ENCODE measurements around the gene CCDC88B. TPM values are rescaled to one million over a fixed set of nuclear protein-coding genes. Genes with fewer than 3 reads are reported as not detected.

The CCDC88B gene
- total and polyA plus RNA-seq, 9 of the 15 experiments (the other 6 are each of a cell fraction or from before 2014, with no cell fraction given): 0.13 to 18.1 (median 7.9) TPM

DNA sequence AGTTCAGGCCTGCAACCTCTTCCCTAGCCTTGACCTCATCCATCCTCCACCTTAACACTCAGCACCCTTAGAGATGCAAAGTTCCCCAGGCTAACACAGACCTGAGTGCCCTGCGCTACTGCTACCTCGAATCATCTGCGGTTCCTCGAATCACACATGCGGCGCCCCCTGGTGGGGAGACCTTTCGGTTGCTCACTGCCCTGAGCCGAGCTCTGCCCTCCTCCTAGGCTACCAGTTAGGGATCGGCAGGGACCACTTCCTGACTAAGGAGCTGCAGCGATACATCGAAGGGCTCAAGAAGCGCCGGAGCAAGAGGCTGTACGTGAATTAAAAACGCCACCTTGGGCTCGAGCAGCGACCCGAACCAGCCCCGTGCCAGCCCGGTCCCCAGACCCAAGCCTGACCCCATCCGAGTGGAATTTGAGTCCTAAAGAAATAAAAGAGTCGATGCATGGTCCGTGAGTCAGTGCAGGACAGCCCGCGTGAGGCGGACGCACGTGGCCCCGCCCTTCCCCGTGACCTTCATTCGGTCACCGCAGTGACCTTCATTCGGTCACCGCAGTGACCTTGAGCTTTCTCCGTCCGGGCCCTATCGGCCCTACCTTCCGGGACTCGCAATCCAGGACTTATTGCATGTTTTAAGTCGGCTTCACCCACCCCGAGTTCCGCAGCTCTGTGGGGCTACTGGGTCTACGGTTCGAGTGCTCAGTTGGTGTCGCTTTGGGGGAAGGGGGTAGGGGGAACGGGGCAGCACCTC, 35.5 kb upstream of the CCDC88B start:
- H3K4me1 ChIP-seq (replicated peaks in 1 of 2; ENCODE audit: control insufficient read depth in 2 of 2, insufficient read depth in 2 of 2, low read length in 2 of 2): peaks cover 32 to 53% of the 10 kb centered on the region in 2 experiments
- ChIA-PET CTCF (ENCODE audit: low intra/inter-chr PET ratio) (interaction anchor here (1.4 kb wide), 1 partner anchor 100 kb away, joined by 10 read pairs; no protein-coding TSS in a partner anchor), POLR2A (interaction anchor here (0.5 to 5.8 kb wide), 18 partner anchors 13 to 1195 kb away, joined by 3 to 68 read pairs (median 4); partner anchors contain the start of genes BAD, FERMT3, NUDT22 and PPP1R14B)
- BruUV-seq (replicated peaks): TSS peak; percentile 97
- H3K27me3 ChIP-seq (ENCODE audit: control insufficient read depth in 2 of 2, insufficient read depth in 2 of 2, low read length in 2 of 2): no peaks in the 10 kb centered on the region
- H4K20me1 ChIP-seq (replicated peaks; ENCODE audit: control insufficient read depth, insufficient read depth, low read length): no peaks in the 10 kb centered on the region; the same call in 1 of the 2 replicates
- ATAC-seq (peak; percentile 69), FAIRE-seq (no peak), DNase-seq (ENCODE audit: extremely low read depth in 1 of 4, low spot score in 3 of 4) (peak; percentile 64 to 95 (median 76))
- WGBS (ENCODE audit: insufficient coverage, low coverage, missing lambda C conversion rate): 1% methylated on average over 45 of the region's 46 CpGs
- peaks cover 37% of the 10 kb centered on the region for H3K79me2 ChIP-seq (ENCODE audit: control insufficient read depth, insufficient read depth, low read length)
- peak overlapping the region; percentile 72 for H3K4me3 ChIP-seq
- peak overlapping the region; percentile 93 for H2AFZ ChIP-seq (ENCODE audit: low read depth, low read length)
- intact Hi-C loops (cut with micrococcal nuclease): loop anchor here (1.0 to 10.0 kb wide), 6 partner anchors 34 to 470 kb away; partner anchors contain the start of genes FKBP2, MARK2, PPP1R14B and STIP1
- in situ Hi-C loops (cut with MboI): no loop called here
- peak overlapping the region; percentile 94 to 100 for H3K9ac ChIP-seq (ENCODE audit: insufficient read depth in 1 of 2, low read depth in 2 of 2, low read length in 2 of 2)
- H3K9me3 ChIP-seq (replicated peaks; ENCODE audit: control insufficient read depth, insufficient read depth, low read depth, low read length): no peaks in the 10 kb centered on the region
- H3K36me3 ChIP-seq (ENCODE audit: control insufficient read depth, insufficient read depth, low read length): peaks cover 22% of the 10 kb centered on the region; the same call in 2 of the 3 replicates
- H3K27ac ChIP-seq (ENCODE audit: extremely low read depth, low read depth, low read length): peak overlapping the region; percentile 100
- peak overlapping the region; percentile 93 for H3K4me2 ChIP-seq (ENCODE audit: insufficient read depth, low read length)
- H3K9me1 ChIP-seq (ENCODE audit: control insufficient read depth, insufficient read depth, low read length): peaks cover 5% of the 10 kb centered on the region
- TF ChIP-seq SAFB2 (IDR thresholded peaks at IDR 0.05; ENCODE audit: borderline replicate concordance, low read depth, low read length, severe bottlenecking) (no peak), ATF7 (IDR thresholded peaks at IDR 0.05) (peak; percentile 64), POLR2B (IDR thresholded peaks at IDR 0.05; ENCODE audit: low read depth, partially characterized antibody) (peak; percentile 55), ZNF57 (CRISPR knock-in tag; IDR thresholded peaks at IDR 0.05) (no peak), ZKSCAN1 (IDR thresholded peaks at IDR 0.05; ENCODE audit: low read depth, low read length) (no peak), GATA2 (CRISPR knock-in tag; IDR thresholded peaks at IDR 0.05) (no peak), TGIF2 (CRISPR knock-in tag; IDR thresholded peaks at IDR 0.05) (no peak), NEUROD1 (IDR thresholded peaks at IDR 0.05; ENCODE audit: borderline replicate concordance, low read depth, low read length, partially characterized antibody) (no peak), ZNF184 (CRISPR knock-in tag; IDR thresholded peaks at IDR 0.05) (no peak)
- TF ChIP-seq, protein P1, sequence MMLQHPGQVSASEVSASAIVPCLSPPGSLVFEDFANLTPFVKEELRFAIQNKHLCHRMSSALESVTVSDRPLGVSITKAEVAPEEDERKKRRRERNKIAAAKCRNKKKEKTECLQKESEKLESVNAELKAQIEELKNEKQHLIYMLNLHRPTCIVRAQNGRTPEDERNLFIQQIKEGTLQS (IDR thresholded peaks at IDR 0.05): peak; percentile 54
- TF ChIP-seq, protein P1 (CRISPR knock-in tag; conservative IDR thresholded peaks at IDR 0.05): 0 out of 2 replicates have a peak, but pooled peaks have one; percentile 61
- TF ChIP-seq, protein P2, sequence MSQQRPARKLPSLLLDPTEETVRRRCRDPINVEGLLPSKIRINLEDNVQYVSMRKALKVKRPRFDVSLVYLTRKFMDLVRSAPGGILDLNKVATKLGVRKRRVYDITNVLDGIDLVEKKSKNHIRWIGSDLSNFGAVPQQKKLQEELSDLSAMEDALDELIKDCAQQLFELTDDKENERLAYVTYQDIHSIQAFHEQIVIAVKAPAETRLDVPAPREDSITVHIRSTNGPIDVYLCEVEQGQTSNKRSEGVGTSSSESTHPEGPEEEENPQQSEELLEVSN (IDR thresholded peaks at IDR 0.05; ENCODE audit: borderline replicate concordance in 1 of 2, extremely low read depth in 1 of 2, insufficient read depth in 1 of 2, insufficient read length in 1 of 2, low read depth in 1 of 2, low read length in 1 of 2, poor library complexity in 1 of 2, severe bottlenecking in 1 of 2): peak in 1 of 2 experiments; percentile 10
- TF ChIP-seq, protein P3, sequence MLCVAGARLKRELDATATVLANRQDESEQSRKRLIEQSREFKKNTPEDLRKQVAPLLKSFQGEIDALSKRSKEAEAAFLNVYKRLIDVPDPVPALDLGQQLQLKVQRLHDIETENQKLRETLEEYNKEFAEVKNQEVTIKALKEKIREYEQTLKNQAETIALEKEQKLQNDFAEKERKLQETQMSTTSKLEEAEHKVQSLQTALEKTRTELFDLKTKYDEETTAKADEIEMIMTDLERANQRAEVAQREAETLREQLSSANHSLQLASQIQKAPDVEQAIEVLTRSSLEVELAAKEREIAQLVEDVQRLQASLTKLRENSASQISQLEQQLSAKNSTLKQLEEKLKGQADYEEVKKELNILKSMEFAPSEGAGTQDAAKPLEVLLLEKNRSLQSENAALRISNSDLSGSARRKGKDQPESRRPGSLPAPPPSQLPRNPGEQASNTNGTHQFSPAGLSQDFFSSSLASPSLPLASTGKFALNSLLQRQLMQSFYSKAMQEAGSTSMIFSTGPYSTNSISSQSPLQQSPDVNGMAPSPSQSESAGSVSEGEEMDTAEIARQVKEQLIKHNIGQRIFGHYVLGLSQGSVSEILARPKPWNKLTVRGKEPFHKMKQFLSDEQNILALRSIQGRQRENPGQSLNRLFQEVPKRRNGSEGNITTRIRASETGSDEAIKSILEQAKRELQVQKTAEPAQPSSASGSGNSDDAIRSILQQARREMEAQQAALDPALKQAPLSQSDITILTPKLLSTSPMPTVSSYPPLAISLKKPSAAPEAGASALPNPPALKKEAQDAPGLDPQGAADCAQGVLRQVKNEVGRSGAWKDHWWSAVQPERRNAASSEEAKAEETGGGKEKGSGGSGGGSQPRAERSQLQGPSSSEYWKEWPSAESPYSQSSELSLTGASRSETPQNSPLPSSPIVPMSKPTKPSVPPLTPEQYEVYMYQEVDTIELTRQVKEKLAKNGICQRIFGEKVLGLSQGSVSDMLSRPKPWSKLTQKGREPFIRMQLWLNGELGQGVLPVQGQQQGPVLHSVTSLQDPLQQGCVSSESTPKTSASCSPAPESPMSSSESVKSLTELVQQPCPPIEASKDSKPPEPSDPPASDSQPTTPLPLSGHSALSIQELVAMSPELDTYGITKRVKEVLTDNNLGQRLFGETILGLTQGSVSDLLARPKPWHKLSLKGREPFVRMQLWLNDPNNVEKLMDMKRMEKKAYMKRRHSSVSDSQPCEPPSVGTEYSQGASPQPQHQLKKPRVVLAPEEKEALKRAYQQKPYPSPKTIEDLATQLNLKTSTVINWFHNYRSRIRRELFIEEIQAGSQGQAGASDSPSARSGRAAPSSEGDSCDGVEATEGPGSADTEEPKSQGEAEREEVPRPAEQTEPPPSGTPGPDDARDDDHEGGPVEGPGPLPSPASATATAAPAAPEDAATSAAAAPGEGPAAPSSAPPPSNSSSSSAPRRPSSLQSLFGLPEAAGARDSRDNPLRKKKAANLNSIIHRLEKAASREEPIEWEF (CRISPR knock-in tag; IDR thresholded peaks at IDR 0.05): no peak
